ENCODE data around the gene WDR90.

Gene WDR90

GRCh38 chr16:708019-708418 is 58.9 kb downstream of the WDR90 start:
- Histone ChIP-seq H3K36me3 (ENCODE audit: control insufficient read depth, insufficient read depth, low read length) (no peaks in the 10 kb centered on the region), H3K79me2 (peaks cover 14% of the 10 kb centered on the region), H3K9me3 (ENCODE audit: control insufficient read depth, low read length) (no peaks in the 10 kb centered on the region), H2AFZ (no peak overlapping the region), H3K9ac (no peak overlapping the region), H3K4me3 (ENCODE audit: low read depth, low read length) (no peak overlapping the region), H3K4me1 (peaks cover 5% of the 10 kb centered on the region), H3K4me2 (ENCODE audit: low read length) (no peak overlapping the region), H3K27me3 (ENCODE audit: control insufficient read depth, insufficient read depth, low read length) (peaks cover 7% of the 10 kb centered on the region), H3K27ac (no peak overlapping the region)
- TF ChIP-seq CTCF (IDR thresholded peaks at IDR 0.05) = no peak

GRCh38 chr16:708959-709358 is 59.8 kb downstream of the WDR90 start:
- H3K9ac ChIP-seq = no peak overlapping the region

DNA sequence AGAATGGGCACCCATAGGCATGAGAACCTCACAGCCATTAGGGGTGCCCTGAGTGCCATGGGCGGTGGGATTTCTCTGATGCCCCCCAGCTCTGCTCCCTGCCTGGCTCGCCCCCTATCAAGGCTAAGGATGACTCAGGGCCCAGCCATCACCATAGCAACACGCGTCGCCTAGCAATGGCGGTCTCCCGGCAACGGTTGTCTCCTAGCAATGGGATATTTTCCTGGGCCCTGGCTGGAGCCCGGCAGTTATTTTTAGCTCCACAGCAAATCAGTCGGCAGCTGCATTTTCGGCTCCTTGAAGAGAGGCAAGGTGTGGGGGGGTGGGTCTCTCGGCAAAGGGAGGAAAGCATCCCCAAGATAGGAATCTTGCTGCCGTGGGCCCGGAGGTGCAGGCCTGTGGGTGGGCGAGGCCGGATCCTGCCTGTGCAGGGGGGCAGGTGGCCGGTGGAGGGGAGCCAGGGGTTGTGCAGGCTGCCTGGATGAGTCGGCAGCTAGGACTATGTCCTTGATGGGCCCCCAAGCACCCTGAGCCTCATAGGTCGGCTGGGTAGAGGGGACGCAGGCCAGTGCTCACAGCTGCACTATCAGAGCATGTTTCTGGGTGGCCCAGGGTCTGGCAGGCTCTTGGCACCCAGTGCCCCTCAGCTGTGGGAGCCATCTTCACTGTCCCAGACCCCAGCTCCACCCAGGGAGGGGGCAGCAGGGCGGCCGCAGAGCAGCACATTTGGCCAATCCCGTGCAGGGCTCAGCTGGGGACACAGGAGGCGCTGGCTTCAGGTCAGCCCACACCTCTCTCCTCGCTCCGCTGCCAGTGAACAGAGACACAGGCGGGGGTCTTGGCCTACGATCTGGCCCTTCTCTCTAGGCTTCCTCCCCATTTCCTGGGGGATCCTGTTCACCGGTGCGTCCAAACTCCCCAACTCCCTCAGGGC is 60.7 kb downstream of the WDR90 start:
- TF ChIP-seq CTCF (IDR thresholded peaks at IDR 0.05) = no peak
- peaks cover 5% of the 10 kb centered on the region for H3K4me1 ChIP-seq
- H2AFZ ChIP-seq = no peak overlapping the region
- no peak overlapping the region for H3K27ac ChIP-seq
- no peaks in the 10 kb centered on the region for H3K36me3 ChIP-seq (ENCODE audit: control insufficient read depth, insufficient read depth, low read length)
- H3K9me3 ChIP-seq (ENCODE audit: control insufficient read depth, low read length) = no peaks in the 10 kb centered on the region
- no peaks in the 10 kb centered on the region for H3K79me2 ChIP-seq
- no peak overlapping the region for H3K9ac ChIP-seq
- no peak overlapping the region for H3K4me3 ChIP-seq (ENCODE audit: low read depth, low read length)
- H3K27me3 ChIP-seq (ENCODE audit: control insufficient read depth, insufficient read depth, low read length) = peaks cover 6% of the 10 kb centered on the region
- no peak overlapping the region for H3K4me2 ChIP-seq (ENCODE audit: low read length)

More at GRCh38 chr16:708959-709358, 59.8 kb downstream of the WDR90 start:
- Histone ChIP-seq H3K4me2 (ENCODE audit: low read length) (no peak overlapping the region), H3K79me2 (peaks cover 5% of the 10 kb centered on the region), H2AFZ (no peak overlapping the region), H3K4me3 (ENCODE audit: low read depth, low read length) (no peak overlapping the region), H3K36me3 (ENCODE audit: control insufficient read depth, insufficient read depth, low read length) (no peaks in the 10 kb centered on the region), H3K9me3 (ENCODE audit: control insufficient read depth, low read length) (no peaks in the 10 kb centered on the region), H3K4me1 (peaks cover 5% of the 10 kb centered on the region), H3K27me3 (ENCODE audit: control insufficient read depth, insufficient read depth, low read length) (peaks cover 7% of the 10 kb centered on the region), H3K27ac (no peak overlapping the region)
- no peak for TF ChIP-seq CTCF (IDR thresholded peaks at IDR 0.05)

- Histone ChIP-seq H3K79me2 (no peaks in the 10 kb centered on the region), H3K9ac (no peak overlapping the region), H3K36me3 (ENCODE audit: control insufficient read depth, insufficient read depth, low read length) (no peaks in the 10 kb centered on the region), H3K9me3 (ENCODE audit: control insufficient read depth, low read length) (no peaks in the 10 kb centered on the region), H3K27ac (no peak overlapping the region), H2AFZ (no peak overlapping the region), H3K4me2 (ENCODE audit: low read length) (no peak overlapping the region), H3K4me1 (peaks cover 5% of the 10 kb centered on the region), H3K4me3 (ENCODE audit: low read depth, low read length) (no peak overlapping the region), H3K27me3 (ENCODE audit: control insufficient read depth, insufficient read depth, low read length) (peaks cover 3% of the 10 kb centered on the region)
- TF ChIP-seq CTCF (IDR thresholded peaks at IDR 0.05) = no peak
Measured at GRCh38 chr16:710500-711075, 61.4 kb downstream of the WDR90 start.
